DMS153 treated with DMSO at 0.1 percent for 48 hours (cell line): ENCODE data around the gene DNAJC3.

Experiments used
- DNase-seq: peaks from one replicate; lab custom pipeline; 2025; ENCODE audit not compliant: unreplicated experiment; lab: John Stamatoyannopoulos, UW

The DNAJC3 gene

GRCh38 chr13:95834134-95834765, 157.3 kb downstream of the DNAJC3 start:
- DNase-seq, result peak; percentile 33

- DNase-seq, result no peak
Observed at GRCh38 chr13:95841894-95842293, 165.0 kb downstream of the DNAJC3 start.

DNA sequence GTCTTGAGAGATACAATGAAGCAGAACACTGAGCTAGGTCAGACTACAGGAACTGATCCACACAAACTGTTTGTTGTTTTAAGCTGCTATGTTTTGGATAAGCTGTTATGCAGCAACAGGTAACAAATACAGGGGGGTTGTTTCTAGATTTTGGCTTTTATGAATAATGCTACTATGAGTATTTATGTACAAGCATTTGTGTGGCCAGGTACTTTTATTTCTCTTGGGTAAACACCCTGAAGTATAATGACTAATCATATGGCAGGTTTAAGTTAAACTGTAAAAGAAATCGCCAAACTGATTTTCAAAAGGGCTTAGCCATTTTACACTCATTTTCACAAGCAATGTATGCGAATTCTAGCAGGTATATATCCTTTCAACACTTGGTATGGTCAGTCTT, 166.0 kb downstream of the DNAJC3 start:
- DNase-seq, result no peak
